B cell (primary cell): ENCODE data around the gene FAM222A. TPM values are rescaled to one million over a fixed set of nuclear protein-coding genes. Genes with fewer than 3 reads are reported as not detected.

Experiments
- ATAC-seq: fragments of 200-7000 bp; cut with Tn5 transposase; one replicate; pipeline ENCODE4 v1.10.0; 2021; ENCODE audit warnings: low read depth, mild to moderate bottlenecking, moderate number of reproducible peaks, moderate library complexity
- CTCF ChIA-PET: fragments of 350-600 bp; sonication (Branson Sonifier 250); formaldehyde crosslinking; loops from one replicate; lab custom pipeline; 2021; ENCODE audit warnings: antibody characterized with exemption, inconsistent platforms; lab: Charles Lee
- POLR2A ChIA-PET: fragments of 350-600 bp; sonication (Branson Sonifier 250); formaldehyde crosslinking; loops from one replicate; lab custom pipeline; 2021; ENCODE audit warnings: antibody characterized with exemption; lab: Charles Lee
- DNase-seq: peaks from one replicate; pipeline ENCODE4 v3.0.0; 2013
- H2AFZ ChIP-seq: 2 replicates; pipeline ENCODE4 v1.6.1; 2012; ENCODE audit warnings: mild to moderate bottlenecking, low read depth, low read length; ENCODE audit not compliant: insufficient read depth, poor library complexity, severe bottlenecking
- H3K27ac ChIP-seq, 2 donors: 1 replicate in 1 of 2; 2 replicates in 1 of 2; pipeline ENCODE4 v1.5.1; 2012 to 2013; ENCODE audit warnings: low read length in 2 of 2, mild to moderate bottlenecking in 2 of 2, moderate library complexity in 1 of 2
- H3K27me3 ChIP-seq, 4 experiments: fragments of 200-600 bp in 1 of 4; sonication (generic) in 1 of 4; replicated peaks in 1 of 4; 1 replicate in 2 of 4; 2 replicates in 2 of 4; pipeline versions ENCODE4 v1.6.1 to v1.7.0; 2013 to 2016; ENCODE audit warnings: low read length in 3 of 4, mild to moderate bottlenecking in 2 of 4, mixed read lengths in 1 of 4, moderate library complexity in 1 of 4; ENCODE audit not compliant: insufficient read depth in 4 of 4, control insufficient read depth in 3 of 4; ENCODE audit errors: control extremely low read depth in 1 of 4
- H3K36me3 ChIP-seq, 2 experiments: replicated peaks in 1 of 2; 1 replicate in 1 of 2; 2 replicates in 1 of 2; pipeline versions ENCODE4 v1.6.1 to v1.7.1; 2013; ENCODE audit warnings: low read length in 1 of 2; ENCODE audit not compliant: insufficient read depth in 2 of 2, control insufficient read depth in 1 of 2; ENCODE audit errors: control extremely low read depth in 1 of 2, extremely low read depth in 1 of 2
- H3K4me1 ChIP-seq, 2 donors: fragments of 200-600 bp in 1 of 2; sonication (generic) in 1 of 2; 1 replicate in 1 of 2; 2 replicates in 1 of 2; pipeline versions ENCODE4 v1.5.1 to v1.6.1; 2013 to 2017; ENCODE audit warnings: low read length in 2 of 2; ENCODE audit not compliant: control insufficient read depth in 2 of 2, insufficient read depth in 2 of 2
- H3K4me2 ChIP-seq: replicated peaks from 2 replicates; pipeline ENCODE3; 2012; ENCODE audit warnings: mild to moderate bottlenecking, low read depth, low read length; ENCODE audit not compliant: poor library complexity, severe bottlenecking
- H3K4me3 ChIP-seq, 5 experiments: fragments of 200-600 bp in 1 of 5; sonication (generic) in 1 of 5; 1 replicate in 3 of 5; 2 replicates in 2 of 5; pipeline versions ENCODE4 v1.5.1 to v1.7.0; 2011 to 2016; ENCODE audit warnings: low read length in 4 of 5, mild to moderate bottlenecking in 4 of 5, low read depth in 2 of 5, control low read depth in 1 of 5, moderate library complexity in 1 of 5; ENCODE audit not compliant: insufficient read depth in 1 of 5; ENCODE audit errors: control extremely low read depth in 1 of 5, extremely low read depth in 1 of 5
- H3K79me2 ChIP-seq: fragments of 200-600 bp; sonication (generic); one replicate; pipeline ENCODE4 v1.6.0; 2016; ENCODE audit warnings: low read length; ENCODE audit not compliant: control insufficient read depth, insufficient read depth
- H3K9ac ChIP-seq: fragments of 200-600 bp; sonication (generic); 2 replicates; pipeline ENCODE4 v1.6.1; 2017; ENCODE audit warnings: mild to moderate bottlenecking, low read length, moderate library complexity
- H3K9me3 ChIP-seq, 3 donors: one replicate each; pipeline versions ENCODE4 v1.6.1 to v1.7.1; 2013; ENCODE audit warnings: low read length in 2 of 3; ENCODE audit not compliant: control insufficient read depth in 2 of 3, insufficient read depth in 1 of 3; ENCODE audit errors: control extremely low read depth in 1 of 3
- H4K20me1 ChIP-seq: 2 replicates; pipeline ENCODE4 v1.6.0; 2012; ENCODE audit warnings: mild to moderate bottlenecking, low read length; ENCODE audit not compliant: insufficient read depth, control insufficient read depth, poor library complexity, severe bottlenecking
- H3K27ac Mint-ChIP-seq: one replicate; pipeline ENCODE4 v1.8.0; 2021; ENCODE audit warnings: mixed read lengths
- H3K27me3 Mint-ChIP-seq: one replicate; pipeline ENCODE4 v1.8.0; 2021; ENCODE audit warnings: mixed read lengths
- H3K4me1 Mint-ChIP-seq: one replicate; pipeline ENCODE4 v1.8.0; 2021; ENCODE audit warnings: mixed read lengths
- H3K4me3 Mint-ChIP-seq: one replicate; pipeline ENCODE4 v1.8.0; 2021; ENCODE audit warnings: mixed read lengths
- H3K9me3 Mint-ChIP-seq: one replicate; pipeline ENCODE4 v1.8.0; 2022; ENCODE audit warnings: mixed read lengths; ENCODE audit not compliant: insufficient read depth
- CTCF ChIP-seq: fragments of 200-600 bp; IDR thresholded peaks from one replicate; pipeline ENCODE4 v1.8.0; 2022; ENCODE audit warnings: antibody characterized with exemption, mild to moderate bottlenecking
- EZH2 ChIP-seq: IDR thresholded peaks from 2 replicates; pipeline ENCODE4 v1.6.1; 2012; ENCODE audit warnings: borderline replicate concordance, low read depth, mild to moderate bottlenecking, moderate library complexity, low read length; ENCODE audit not compliant: insufficient read depth, poor library complexity, severe bottlenecking
- WGBS: methylation state at CpG from one replicate; pipeline ENCODE4 v1.1.5; 2013; ENCODE audit warnings: missing lambda C conversion rate; ENCODE audit not compliant: insufficient coverage; 5-methylcytosine and 5-hydroxymethylcytosine counted together
- intact Hi-C: fragments of 100-400 bp; cut with micrococcal nuclease; formaldehyde crosslinking; loops from one replicate; pipeline ENCODE4 v1.10.0; 2022
- polyA plus RNA-seq: library from polyadenylated mRNA; depleted of rRNA; stranded (reverse); fragments of >200 nt; gene quantifications from 2 replicates; pipeline ENCODE4 v1.2.3, GENCODE V29; 2012
- total RNA-seq, 2 donors: library from RNA; stranded (reverse); fragments of 120-200 nt in 1 of 2; gene quantifications; 1 replicate in 1 of 2; 2 replicates in 1 of 2; pipeline versions ENCODE4 v1.2.3 to v1.2.4, GENCODE V29; 2013 to 2022

FAM222A gene
- total and polyA plus RNA-seq, 2 donors (not counting 1 experiment from before 2014, with no cell fraction given): 0.49 to 4.6 TPM

- peaks cover 3 to 25% (median 3%) of the 10 kb centered on the region in 3 donors for H3K9me3 ChIP-seq
- no peaks in the 10 kb centered on the region for H3K27me3 ChIP-seq
- H3K27ac Mint-ChIP-seq: no peak overlapping the region
- ChIA-PET POLR2A (no interaction called here), CTCF (no interaction called here)
- no peak for TF ChIP-seq CTCF
- no peak for TF ChIP-seq EZH2
- WGBS: 88% methylated on average over 15 of the region's 15 CpGs
- H4K20me1 ChIP-seq: no peaks in the 10 kb centered on the region
- no peak overlapping the region for H3K4me3 Mint-ChIP-seq
- H3K27me3 Mint-ChIP-seq: peaks cover 11% of the 10 kb centered on the region
- no peak overlapping the region for H2AFZ ChIP-seq
- ATAC-seq (no peak), DNase-seq (no peak)
- H3K4me1 Mint-ChIP-seq: no peaks in the 10 kb centered on the region
- H3K4me1 ChIP-seq: no peaks in the 10 kb centered on the region
- H3K9me3 Mint-ChIP-seq: peaks cover 10% of the 10 kb centered on the region
- H3K9ac ChIP-seq: no peak overlapping the region
- no peak overlapping the region for H3K4me2 ChIP-seq
- H3K27ac ChIP-seq: no peak overlapping the region
- no peak overlapping the region for H3K4me3 ChIP-seq
- no peaks in the 10 kb centered on the region for H3K36me3 ChIP-seq
- intact Hi-C loops: no loop called here
- H3K79me2 ChIP-seq: no peaks in the 10 kb centered on the region
Measured at GRCh38 chr12:109758426-109759420, 45.1 kb downstream of the FAM222A start.

GRCh38 chr12:109759595-109759994, 46.0 kb downstream of the FAM222A start:
- ChIA-PET POLR2A (no interaction called here), CTCF (no interaction called here)
- Histone ChIP-seq H3K9me3 (peaks cover 3 to 26% (median 3%) of the 10 kb centered on the region in 3 donors), H3K4me3 (no peak overlapping the region), H3K9ac (no peak overlapping the region), H3K79me2 (no peaks in the 10 kb centered on the region), H3K4me1 (no peaks in the 10 kb centered on the region), H3K4me2 (no peak overlapping the region), H2AFZ (no peak overlapping the region), H3K27ac (no peak overlapping the region), H3K27me3 (no peaks in the 10 kb centered on the region), H4K20me1 (no peaks in the 10 kb centered on the region), H3K36me3 (no peaks in the 10 kb centered on the region)
- WGBS: 94% methylated on average over 13 of the region's 13 CpGs
- no peaks in the 10 kb centered on the region for H3K4me1 Mint-ChIP-seq
- H3K4me3 Mint-ChIP-seq: no peak overlapping the region
- H3K27ac Mint-ChIP-seq: no peak overlapping the region
- ATAC-seq (no peak), DNase-seq (no peak)
- peaks cover 11% of the 10 kb centered on the region for H3K27me3 Mint-ChIP-seq
- intact Hi-C loops: no loop called here
- TF ChIP-seq CTCF (no peak), EZH2 (no peak)
- H3K9me3 Mint-ChIP-seq: peaks cover 10% of the 10 kb centered on the region
